ENCODE results near the gene HSF2.
"Not testable (repeated sequence)": the region's sequence is repeated elsewhere in the genome, so short reads cannot be mapped to it uniquely, and the experiment has no call there.

The HSF2 gene

GRCh38 chr6:122452509-122452908 is 53.1 kb downstream of the HSF2 start:
- DNase-seq (ENCODE audit: low read depth, low spot score): no peak

DNA sequence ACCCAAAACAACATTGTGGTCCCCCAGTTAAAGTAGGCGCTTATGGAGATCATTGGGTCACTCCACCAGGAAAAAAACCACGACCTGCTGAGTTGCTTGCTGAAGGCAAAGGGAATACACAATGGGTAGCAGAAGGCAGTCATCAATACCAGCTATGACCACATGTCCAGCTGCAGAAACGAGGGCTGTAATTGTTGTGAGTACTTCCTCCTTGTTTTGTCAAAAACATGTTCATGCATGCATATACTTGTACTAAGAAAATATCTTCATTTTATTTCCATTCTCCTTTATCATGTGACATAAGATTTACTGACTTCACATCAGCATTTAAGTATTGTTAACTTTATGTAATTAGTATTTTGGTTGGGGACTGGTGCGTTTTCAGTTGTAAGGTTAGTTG is 55.2 kb downstream of the HSF2 start:
- DNase-seq (ENCODE audit: low read depth, low spot score): no peak

DNA sequence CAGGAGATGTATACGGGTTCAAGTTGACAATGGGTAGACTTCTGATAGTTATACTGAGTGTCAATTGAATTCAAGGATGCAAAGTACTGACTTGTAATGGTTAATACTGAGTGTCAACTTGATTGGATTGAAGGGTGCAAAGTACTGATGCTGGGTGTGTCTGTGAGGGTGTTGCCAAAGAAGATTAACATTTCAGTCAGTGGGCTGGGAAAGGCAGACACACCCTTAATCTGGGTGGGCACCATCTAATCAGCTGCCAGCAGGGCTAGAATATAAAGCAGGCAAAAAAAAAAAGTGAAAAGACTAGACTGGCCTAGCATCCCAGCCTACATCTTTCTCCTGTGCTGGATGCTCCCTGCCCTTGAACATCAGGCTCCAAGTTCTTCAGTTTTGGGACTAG is 55.7 kb downstream of the HSF2 start:
- not testable (repeated sequence) for DNase-seq (ENCODE audit: low read depth, low spot score)

- DNase-seq (ENCODE audit: low read depth, low spot score): no peak
Observed at GRCh38 chr6:122458087-122458486, 58.6 kb downstream of the HSF2 start.

- no peak for DNase-seq (ENCODE audit: low read depth, low spot score)
Observed at GRCh38 chr6:122459240-122459639, 59.8 kb downstream of the HSF2 start.

DNA sequence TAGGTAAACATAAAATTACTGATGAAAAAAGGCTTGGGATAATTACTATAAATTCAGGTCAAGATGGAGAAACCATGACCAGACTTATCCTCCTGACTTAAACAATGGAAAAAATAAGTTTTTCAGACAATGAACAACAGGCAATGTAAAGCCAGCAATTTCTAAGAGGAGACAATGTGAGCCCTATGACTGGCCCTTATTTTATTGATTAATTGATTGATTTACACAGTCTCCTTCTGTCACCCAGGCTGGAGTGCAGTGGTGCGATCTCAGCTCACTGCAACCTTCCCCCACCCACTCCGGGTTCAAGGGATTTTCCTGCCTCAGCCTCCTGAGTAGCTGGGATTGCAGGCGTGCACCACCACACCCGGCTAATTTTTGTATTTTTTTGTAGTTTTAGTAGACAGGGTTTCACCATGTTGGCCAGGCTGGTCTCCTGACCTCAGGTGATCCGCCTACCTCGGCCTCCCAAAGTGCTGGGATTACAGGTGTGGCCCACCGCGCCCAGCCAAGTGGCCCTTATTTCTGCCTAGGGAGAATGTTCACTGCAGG is 60.5 kb downstream of the HSF2 start:
- DNase-seq (ENCODE audit: low read depth, low spot score): not testable (repeated sequence)

DNA sequence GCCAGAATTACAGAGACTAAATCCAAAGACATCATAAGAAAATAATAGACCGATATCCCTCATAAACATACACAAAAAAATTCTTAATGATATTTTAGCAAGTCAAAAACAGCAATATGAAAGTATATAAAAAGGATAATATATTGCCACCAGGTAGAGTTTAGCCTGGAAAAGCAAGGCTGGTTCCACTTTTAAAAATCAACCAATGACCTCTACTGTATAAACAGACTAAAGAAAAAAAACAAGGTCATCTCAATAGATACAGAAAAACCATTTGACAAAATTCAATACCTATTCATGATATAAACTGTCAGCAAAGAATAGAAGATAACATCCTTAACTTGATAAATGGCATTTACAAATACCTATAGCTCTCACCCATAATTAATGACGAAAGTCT is 62.4 kb downstream of the HSF2 start:
- DNase-seq (ENCODE audit: low read depth, low spot score): no peak

- peak; percentile 92 for DNase-seq (ENCODE audit: low read depth, low spot score)
Observed at GRCh38 chr6:122471107-122472021, 71.9 kb downstream of the HSF2 start, which contains the start of gene SERINC1. Gene SERINC1, minus strand, starts transcription at chr6:122471807. Its CDS starts 70 bp downstream, at chr6:122471737.

GRCh38 chr6:122472022-122472340 is 72.5 kb downstream of the HSF2 start:
- no peak for DNase-seq (ENCODE audit: low read depth, low spot score)

- DNase-seq (ENCODE audit: low read depth, low spot score): no peak
Observed at GRCh38 chr6:122476131-122476530, 76.7 kb downstream of the HSF2 start.

DNA sequence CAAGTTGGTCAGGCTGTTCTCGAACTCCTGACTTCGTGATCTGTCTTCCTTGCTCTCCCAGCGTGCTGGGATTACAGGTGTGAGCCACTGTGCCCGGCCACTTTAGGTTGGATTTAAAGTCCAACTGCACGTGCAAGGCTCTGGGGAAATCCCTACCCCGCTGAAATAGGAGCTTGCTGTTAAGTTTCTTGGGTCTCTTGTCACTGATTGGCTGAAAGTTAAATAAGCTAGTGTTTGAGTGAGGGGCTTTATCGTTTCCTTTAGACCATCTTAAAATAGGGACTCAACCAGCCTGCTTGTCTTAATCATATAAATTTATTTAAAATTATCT is 83.3 kb downstream of the HSF2 start:
- no peak for DNase-seq (ENCODE audit: low read depth, low spot score)

All from activated CD4-positive, CD25-positive, alpha-beta regulatory T cell treated with anti-CD3 and anti-CD28 coated beads, Interleukin-2, amount 50 U/mL, for 16 hours (primary cell).